GM19438 (cell line): Measurements from ENCODE around the gene NXT2.
"Not testable (repeated sequence)": the region's sequence is repeated elsewhere in the genome, so short reads cannot be mapped to it uniquely, and the experiment has no call there.

ENCODE experiments used
- ATAC-seq: cut with Tn5 transposase; IDR thresholded peaks from one replicate; pipeline ENCODE4 v1.9.1; 2021; ENCODE audit warnings: low read depth; ENCODE audit not compliant: unreplicated experiment

Gene NXT2

GRCh38 chrX:109536439-109537323, at the start of gene NXT2:
Gene NXT2, plus strand, starts transcription at chrX:109536844. Its CDS starts 163 bp downstream, at chrX:109537007.
- peak; percentile 97 for ATAC-seq

GRCh38 chrX:109487640-109488039, 49.0 kb upstream of the NXT2 start:
- no peak for ATAC-seq

- no peak for ATAC-seq
Observed at GRCh38 chrX:109489174-109489573, 47.5 kb upstream of the NXT2 start.

DNA sequence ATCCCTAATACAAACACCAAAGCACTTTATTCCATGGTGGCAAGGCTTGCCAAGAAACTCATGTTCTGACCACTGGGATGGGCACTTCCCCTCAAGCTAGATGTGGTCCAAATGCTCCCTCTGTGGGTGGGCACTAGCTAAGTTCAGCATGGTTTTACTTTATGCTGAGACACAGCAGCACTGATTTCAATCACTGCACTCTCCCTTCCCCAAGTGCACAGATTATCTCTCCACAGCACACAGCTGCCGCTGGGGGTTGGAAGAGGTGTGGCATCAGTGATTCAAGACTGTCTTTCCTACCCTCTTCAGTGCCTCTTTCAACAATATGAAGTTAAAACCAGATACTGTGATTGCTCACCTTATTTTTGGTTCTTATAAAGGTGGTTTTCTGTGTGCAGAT, 38.2 kb upstream of the NXT2 start:
- ATAC-seq, result no peak

DNA sequence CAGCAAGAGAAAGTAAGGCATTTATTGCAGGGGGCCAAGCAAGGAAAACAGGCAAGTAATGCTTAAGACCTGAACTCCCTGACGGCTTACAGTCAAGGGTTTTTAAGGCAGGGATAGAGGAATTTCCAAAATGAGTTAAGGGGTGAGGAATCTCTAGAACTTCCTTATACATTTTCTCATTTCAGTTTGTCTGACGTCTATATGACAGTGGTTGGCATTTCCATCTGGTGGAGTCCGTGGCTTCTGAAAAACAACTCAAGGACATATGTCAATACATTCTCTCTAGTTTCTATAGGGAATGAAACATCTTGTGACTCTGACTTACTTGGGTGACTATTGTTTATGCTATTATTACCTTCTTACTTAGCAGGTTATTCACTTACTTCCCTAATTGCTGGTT, 35.5 kb upstream of the NXT2 start:
- ATAC-seq, result no peak

DNA sequence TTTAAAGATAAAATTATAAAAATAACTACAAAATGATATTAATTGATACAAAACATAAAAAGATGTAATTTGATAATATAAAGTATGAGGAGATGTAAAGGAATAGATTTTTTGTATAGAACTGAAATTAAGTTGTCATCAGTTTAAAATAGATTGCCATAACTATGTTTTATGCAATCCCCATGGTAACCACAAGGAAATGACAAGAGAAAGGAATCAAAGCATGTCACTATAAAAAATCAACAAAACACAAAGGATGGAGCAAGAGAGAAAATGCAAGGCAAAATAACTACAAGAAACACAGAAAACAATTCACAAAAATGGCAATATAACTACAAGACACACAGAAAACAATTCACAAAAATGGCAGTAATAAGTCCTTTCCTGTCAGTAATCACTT, 27.7 kb upstream of the NXT2 start:
- ATAC-seq, result no peak

DNA sequence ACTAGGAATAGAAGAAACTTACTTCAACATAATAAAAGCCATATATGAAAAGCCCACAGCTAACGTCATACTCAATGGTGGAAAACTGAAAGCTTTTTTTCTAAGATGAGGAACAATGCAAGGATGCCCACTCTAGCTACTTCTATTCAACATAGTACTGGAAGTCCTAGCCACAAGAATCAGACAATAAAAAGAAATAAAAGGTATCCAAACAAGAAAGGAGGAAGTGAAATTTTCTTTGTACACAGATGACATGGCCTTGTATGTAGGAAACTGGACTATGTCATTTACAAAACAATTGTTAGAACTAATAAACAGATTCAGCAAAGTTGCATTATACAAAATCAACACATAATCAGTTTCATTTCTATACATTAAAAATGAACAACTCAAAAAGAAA, 25.5 kb upstream of the NXT2 start:
- ATAC-seq, result no peak

GRCh38 chrX:109519001-109519400, 17.6 kb upstream of the NXT2 start:
- ATAC-seq, result no peak

DNA sequence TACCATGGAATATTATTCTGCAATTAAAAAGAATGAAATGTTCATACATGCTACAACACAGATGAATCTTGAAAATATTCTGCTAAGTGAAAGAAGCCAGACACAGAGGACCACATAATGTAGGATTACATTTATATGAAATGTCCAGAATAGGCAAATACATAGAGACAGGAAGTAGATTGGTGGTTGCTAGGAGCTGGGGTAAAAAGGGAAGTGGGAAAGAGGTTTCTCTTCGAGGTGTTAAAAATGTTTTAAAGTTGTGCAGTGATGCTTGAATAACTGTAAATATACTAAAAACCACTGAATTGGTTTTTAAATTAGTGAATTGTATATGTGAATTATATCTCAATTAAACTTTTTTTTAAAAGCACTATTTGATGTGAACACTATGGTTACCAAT, 3.6 kb upstream of the NXT2 start:
- ATAC-seq, result no peak

DNA sequence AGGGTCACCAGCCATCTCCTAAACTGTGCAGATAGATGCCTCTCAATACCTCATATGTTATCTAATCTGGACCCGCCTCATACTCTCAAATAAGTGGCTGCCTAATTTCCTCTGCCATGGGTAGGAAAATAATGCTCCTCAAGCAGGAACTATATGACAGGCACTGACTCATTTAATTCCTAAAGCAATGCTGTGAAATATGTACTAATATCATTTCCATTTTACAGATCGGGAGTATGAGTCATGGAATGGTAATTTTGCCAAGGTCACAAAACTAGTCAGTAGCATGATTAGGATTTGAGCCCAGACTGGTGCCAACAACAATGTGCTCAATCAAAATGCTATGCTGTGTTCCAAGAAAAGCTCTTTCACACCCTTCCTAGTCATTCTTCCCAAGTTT, 3.0 kb upstream of the NXT2 start:
- ATAC-seq, result no peak

DNA sequence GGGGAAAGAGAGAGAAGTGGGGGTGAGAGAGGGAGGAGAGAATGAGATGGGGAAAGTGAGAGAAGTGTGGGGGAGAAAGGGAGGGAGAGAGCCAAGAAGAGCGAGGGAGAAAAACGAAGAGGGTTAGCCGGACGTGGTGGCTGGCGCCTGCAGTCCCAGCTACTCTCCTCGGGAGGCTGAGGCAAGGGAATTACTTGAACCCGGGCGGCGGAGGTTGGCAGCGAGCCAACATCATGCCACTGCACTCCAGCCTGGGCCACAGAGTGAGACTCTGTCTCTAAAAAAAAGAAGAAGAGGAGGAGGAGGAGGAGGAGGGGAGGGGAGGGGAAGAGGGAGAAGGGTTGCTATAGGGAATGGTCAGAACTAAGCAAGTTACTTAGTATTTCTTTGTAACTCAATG, 1.7 kb upstream of the NXT2 start:
- ATAC-seq, result no peak

GRCh38 chrX:109535578-109535977, 1.1 kb upstream of the NXT2 start:
- ATAC-seq, result no peak

- ATAC-seq, result no peak
Observed at GRCh38 chrX:109537324-109537665, 651 bp downstream of the NXT2 start.

DNA sequence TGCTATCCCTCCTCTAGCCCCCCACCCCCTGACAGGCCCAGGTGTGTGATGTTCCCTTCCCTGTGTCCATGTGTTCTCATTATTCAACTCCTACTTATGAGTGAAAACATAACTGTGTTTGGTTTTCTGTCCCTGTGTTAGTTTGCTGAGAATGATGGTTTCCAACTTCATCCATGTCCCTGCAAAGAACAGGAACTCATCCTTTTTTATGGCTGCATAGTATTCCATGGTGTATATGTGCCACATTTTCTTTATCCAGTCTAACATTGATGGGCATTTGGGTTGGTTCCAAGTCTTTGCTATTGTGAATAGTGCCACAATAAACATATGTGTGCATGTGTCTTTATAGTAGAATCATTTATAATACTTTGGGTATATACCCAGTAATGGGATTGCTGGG, 2.4 kb downstream of the NXT2 start:
- not testable (repeated sequence) for ATAC-seq

DNA sequence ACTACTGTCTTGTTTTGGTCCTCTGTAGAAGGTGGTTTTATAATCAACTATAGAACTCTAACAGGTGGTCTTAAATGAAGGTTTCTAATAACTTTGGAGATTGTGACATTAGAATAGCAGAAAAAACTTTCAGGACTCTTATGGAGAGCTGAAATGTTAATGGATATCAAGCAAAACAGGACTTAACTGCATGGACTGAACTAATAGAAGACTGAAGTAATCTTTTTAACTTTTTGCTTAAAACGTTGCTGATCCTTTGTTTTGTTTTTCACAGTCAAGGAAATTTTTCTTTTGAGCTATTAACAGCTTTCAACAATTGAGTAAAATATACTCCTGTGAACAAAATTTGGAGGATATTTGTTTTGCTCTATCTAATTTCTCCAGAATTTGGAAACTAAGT, 17.2 kb downstream of the NXT2 start:
- no peak for ATAC-seq

GRCh38 chrX:109576083-109576482, 39.4 kb downstream of the NXT2 start:
- ATAC-seq, result not testable (repeated sequence)

GRCh38 chrX:109577055-109577454, 40.4 kb downstream of the NXT2 start:
- ATAC-seq, result no peak

GRCh38 chrX:109578916-109579315, 42.3 kb downstream of the NXT2 start:
- no peak for ATAC-seq

DNA sequence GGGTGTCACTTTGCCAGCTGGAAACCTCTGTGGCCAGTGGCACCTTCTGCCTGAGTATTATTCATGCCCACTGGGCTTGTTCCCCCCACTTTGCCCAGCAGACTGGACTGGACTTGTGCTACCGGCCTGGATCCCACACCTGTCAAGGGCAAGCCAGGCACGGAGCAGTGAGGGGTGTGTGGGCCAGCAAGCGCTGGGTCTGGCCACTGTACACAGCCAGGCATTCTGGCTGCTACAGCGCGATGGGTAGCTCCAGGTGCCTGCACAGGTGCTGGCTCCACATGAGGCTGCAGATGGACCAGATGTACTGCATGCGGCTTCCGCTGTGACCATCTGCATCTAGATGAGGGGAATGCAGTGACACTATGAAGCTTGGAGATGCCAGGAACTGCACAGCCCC, 48.8 kb downstream of the NXT2 start:
- ATAC-seq, result no peak

DNA sequence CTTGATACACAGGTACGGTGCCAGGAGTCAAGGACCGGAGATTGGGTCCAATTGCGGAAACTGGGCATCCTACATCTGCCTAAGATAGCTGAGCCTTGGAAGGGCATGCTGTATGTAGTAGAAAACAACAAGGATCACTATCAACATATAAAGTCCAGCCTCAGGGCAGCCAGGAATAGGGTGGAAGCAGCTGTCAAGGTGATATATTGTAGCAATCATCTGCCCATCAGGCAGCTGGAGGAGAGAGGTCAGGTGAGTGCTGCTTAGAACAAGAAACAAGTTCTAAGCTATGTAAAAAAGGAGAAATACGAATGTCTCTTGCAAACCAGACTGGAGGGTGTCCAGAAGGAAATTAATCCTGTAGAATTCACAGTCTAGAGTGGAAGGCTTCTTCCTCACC, 53.5 kb downstream of the NXT2 start:
- no peak for ATAC-seq
